ENCODE results near the gene NKAPL.

The NKAPL gene

DNA sequence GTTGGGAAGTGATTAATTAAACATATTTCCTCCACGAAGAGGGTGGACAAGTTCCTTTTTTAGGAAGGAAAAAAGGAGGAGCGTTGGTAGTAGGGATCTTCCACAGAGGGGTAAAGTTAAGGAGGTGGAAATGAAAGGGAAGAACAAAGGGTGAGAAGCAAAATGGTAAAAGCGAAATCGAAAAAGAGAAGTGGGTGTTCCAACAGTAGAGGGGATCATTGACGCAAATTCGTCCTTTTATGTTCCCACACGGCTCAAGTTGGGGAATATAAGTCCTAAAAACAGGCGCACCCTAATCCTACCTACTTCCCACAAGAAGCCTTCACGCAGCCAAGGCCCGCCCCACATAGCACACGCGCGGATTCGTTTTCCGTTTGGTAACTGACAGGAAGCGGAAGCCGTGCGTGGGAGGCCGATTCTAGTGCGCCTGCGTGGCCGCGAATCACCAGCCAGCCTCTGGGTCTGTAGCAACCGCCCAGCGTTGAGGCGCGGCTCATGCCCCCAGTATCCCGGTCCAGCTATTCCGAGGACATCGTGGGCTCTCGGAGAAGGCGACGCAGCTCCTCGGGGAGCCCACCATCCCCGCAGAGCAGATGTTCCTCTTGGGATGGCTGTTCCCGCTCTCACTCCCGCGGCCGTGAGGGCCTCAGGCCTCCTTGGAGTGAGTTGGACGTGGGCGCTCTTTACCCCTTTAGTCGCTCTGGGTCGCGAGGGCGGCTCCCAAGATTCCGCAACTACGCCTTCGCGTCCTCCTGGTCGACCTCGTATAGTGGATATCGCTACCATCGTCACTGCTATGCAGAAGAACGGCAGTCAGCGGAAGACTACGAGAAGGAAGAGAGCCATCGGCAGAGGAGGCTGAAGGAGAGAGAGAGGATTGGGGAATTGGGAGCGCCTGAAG lies at the start of gene NKAPL:
TSS of gene NKAPL (plus strand) at position 421 of the 901 bp plus-strand sequence. CDS start at position 496, 75 bp downstream.
- DNase-seq = no peak

GRCh38 chr6:28209753-28210535 lies 49.2 kb upstream of the NKAPL start:
- DNase-seq = no peak

DNA sequence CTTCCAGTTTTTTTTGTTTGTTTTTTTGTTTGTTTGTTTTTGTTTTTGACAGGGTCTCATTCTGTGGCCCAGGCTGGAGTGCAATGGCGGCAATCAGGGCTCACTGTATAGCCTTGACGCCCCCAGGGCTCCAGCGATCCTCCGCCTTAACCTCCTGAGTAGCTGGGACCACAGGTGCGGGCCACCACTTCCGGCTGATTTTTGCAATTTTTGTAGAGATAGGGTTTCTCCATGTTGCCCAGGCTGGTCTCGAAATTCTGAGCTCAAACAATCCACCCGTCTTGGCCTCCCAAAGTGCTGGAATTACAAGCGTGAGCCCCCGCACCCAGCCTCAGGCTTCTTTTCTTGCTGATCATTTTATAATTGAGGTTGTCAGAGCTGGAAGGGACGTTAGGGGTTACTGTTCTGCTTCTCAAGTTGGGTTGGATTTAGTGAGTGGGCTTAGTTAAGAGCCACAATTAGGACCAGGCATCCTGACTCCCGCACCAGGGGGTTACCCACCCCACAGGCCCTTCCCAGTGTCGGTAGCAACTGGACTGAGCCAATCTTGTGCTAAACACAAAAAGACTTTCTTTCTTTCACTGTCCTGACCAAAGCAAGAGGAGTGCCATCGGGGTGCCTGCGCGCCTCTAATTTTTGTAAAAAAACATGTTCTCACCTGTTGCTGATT lies 47.1 kb upstream of the NKAPL start:
- no peak for DNase-seq

DNA sequence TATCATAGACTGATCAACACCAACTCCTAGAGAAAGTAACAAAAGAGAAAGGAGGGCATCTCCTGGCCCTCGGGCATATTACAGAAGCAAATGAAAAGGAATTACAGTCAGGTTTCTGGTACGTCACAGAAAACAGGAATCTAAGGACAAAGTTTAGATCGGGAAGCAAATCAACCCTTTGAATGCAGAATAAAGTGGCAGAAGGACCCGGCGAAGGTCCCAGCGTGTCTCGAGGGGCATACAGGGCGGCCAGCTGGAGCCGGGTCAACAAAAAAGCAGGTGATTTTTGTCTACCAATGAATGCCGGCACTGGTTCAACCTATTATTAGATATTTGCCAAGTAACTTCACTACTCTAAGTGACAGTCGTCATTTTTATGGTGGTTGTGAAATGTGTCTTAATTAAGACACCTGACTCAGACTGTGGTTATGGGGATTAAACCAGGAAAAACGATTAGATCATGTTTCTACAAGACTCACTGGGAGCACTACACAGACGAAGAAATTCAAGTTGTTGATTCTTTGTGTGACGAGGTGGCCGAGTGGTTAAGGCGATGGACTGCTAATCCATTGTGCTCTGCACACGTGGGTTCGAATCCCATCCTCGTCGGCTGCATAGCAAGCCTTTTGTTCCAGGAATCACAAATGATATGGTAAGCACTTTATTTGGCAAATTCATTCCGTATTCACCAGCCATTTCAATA lies 46.4 kb upstream of the NKAPL start:
- DNase-seq = no peak

DNA sequence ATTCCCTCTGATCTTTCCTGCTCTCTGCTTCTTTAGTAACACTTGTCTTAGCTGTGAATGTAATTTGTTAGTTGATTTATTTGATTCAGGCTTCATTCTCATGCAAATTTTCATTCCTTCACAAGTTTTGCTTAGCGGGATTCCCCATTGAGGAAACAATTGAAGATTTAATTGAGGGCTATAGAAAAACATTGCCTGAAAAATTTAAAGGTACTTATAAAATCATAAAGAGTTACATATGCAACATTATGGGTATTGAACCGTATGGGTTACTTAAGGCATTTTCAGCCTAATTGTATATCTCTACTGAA lies 45.9 kb upstream of the NKAPL start:
- DNase-seq = no peak

DNA sequence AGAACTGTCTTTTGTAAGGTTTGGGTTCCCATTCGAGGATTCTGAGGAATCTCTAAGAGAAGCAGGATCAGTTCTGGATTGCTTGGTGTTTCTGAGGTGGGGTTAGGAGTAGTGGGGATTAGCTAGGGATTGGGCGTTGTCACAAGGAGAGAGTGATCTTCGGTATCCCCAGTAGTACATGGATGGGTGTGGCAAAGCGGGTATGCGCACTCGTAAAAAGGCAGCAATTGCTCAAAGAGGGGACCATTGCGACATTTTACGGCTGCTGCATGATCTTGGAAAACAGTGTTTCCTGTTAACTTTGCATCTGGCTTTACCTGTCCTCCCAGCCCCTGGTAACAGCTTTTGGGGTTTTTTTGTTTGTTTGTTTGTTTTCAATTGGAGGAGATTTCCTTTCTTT lies 43.7 kb upstream of the NKAPL start:
- DNase-seq = no peak

DNA sequence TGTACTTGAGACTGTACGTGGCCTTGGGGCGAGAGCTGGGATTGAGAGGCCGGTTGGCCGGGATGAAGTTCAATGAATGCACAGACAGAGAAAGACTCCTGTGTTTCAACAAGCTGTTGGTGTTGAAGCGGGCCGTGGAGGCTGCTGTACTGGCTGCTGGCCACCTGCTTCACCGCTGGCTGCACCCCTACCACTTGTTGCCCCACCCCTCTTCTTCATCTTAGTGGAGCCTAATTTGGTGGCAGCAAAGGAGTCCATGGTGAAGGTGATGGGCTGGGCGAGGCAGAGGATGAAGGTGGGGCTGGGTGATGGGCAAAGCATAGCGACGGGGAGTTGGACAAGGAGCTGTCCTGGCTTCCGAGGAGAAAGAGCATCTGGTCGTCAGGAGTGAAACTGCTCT lies 41.2 kb upstream of the NKAPL start:
- no peak for DNase-seq

DNA sequence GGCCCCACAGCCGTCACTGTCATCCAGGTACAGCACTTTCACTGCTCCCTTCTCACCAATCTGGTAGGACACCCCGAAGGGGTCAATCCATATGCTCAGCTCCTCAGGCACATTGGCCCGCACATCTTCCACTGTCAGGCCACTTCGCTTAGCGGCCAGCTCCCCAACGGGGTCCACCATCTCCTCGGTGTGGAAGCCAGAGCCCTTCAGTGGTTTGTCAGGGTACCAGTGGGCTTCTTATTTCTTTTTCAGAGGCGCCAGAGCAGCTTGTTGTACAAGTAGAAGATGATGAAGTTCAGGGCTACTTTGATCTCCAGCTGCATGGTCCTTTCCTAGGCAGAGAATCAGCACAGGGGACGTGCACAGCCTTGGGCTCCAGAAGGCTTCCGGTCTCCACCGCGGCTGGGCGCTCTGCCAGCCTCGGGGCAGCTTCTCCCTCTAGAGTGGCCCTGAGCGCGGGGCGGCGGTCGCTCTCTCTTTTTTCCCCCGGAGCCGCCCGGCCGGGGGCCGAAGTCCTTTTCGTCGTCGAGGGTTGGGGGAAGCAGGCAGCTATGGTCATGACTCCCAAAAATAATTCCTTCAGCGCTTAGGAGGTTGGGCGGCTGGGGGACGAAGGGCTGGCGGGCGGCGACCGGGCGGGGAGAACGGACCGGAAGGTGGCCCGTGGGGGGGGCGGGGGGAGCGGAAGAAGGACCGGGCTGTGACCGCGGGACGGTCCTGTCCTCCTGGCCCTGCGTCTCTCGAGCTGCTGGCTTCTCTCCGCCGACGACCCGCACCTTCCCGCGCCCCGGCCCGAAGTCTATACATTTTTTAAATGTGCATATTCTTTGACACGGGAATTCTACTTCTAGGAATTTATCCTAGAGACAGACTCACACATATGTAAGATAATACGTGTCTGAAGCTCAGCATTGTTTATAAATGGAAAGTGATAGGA lies 40.5 kb upstream of the NKAPL start:
- DNase-seq = no peak

DNA sequence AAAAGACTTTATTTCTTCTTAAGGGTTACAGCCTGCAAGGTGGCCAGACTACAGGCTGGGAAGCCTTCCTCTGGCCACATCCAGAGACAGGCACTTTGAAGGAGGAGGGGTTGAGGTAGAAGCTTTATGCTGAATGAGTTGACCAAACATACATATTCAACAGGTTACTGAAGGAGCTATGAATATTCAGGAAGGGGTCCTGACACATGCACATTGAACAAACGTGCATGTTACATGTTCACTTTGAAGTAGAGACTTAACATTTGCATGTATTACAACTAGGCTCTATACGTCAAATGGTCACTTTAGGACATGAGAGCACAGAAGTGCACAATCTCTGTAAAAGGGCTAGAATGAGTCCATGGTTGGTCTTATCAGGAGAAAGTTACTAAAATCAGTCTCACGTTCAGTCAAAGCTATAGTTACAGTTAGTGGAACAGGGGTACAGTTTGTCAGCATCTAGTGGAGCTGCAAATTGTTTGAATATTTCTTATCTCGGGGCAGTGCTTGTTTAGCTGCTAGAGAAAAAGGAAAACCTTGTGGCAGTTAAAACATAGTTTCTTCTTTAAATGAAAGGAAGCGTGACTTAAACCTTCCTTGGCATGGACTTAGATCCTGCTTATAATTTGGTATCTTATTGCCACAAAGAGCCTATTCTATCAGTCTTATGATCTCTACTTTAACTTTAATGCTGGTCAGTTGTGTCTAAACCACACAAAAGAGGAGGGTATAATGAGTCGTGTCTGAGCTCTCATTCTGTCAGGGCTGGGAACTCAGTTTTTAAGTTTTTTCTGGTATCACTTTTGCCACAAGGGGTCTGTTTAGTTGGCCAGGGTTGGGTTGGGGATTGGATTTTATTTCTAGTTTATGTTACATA lies 38.6 kb upstream of the NKAPL start:
- DNase-seq = no peak

DNA sequence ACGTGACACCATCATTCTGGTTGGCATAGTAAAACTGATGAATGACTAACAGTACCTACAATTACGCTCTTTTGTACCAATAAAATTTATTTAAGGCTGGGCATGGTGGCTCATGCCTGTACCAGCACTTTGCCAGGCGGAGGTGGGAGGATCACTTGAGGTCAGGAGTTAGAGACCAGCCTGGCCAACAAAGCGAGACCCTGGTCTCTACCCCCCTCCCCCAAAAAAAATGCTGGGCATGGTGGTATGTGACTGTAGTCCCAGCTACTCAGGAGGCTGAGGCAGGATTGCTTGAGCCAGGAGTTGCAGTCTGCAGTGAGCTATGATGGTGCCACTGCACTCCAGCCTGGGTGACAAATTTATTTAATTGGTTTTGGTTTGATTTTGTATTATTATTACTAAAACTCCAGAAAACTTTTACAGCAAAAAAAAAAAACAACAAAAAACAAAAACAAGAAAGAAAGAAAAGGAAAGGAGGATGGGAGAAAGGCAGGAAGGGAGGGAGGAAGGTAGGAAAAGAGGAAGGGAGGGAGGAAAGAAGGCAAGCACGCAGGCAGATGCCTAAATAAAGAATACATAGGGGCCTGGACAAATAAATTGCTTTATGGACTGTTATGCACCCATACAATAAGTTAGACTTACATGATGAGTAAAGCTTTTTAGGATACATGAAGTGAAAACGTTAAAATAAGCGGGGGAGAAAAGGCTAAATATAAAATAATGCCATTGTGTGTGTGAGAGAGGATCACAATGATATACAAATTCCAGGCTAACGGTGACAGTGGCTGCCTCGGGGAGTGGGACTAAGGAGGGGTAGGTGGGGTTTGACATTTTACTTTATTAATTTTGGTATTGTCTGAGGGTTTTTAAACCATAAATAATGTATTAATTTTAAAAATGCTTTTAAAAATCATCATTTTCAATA lies 34.7 kb upstream of the NKAPL start:
- no peak for DNase-seq

DNA sequence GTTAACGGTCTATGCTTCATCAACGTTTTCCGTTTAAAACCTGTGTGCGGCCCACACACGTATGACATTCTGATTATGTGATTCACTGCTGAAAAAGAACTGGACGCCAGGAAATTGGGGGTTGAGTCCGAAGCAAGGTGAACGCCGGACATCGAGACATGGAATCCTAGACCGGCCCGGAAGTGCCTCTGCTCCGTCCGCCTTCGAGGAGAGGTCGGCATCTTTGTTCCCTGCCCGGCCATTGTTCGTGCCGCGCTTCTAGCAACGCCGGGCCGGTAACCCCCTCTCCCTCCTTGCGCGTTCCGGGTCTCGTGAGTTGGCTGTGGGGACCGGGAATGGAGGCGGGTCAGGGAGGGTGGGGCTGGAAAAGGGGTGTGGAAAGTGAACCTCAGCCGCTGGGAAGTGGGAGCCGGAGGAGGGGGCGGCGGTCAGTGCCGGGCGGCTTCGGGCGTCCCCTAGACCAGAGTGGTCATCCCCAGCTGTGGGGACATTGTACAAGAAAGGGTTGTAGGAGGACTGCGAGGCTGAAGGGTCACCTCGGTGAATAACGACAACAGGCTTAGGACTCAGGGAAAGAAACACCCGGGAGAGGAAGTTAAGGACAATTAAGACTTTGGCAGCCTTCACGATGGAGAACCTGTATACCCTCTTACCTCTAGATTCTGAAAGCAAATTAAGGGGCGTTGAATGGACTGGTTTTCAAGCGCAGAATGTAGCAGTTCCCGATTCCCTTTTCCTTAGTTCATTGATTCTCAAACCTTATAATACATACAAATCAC lies 33.9 kb upstream of the NKAPL start, which contains the start of gene ZSCAN9:
TSS of gene ZSCAN9 (plus strand) at position 220 of the 779 bp plus-strand sequence. CDS start 1,810 bp downstream, outside the sequence.
- DNase-seq = peak; percentile 33 to 57

DNA sequence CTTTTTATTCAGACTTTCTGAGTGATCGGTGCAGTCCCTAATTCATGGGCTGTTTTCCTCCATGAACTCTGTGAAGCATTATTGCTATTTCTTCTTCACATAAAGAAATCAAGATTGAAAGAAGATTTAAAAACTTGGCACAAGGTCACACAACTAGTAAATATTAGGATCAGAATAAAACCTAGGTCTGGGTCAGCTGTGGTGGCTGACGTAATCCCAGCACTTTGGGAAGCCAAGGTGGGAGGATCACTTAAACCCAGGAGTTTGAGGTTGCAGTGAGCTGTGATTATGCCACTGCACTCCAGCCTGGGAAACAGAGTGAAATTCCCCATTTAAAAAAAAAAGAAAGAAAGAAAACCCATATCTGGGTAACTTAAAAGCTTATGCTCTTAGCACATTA lies 32.6 kb upstream of the NKAPL start:
- no peak for DNase-seq

DNA sequence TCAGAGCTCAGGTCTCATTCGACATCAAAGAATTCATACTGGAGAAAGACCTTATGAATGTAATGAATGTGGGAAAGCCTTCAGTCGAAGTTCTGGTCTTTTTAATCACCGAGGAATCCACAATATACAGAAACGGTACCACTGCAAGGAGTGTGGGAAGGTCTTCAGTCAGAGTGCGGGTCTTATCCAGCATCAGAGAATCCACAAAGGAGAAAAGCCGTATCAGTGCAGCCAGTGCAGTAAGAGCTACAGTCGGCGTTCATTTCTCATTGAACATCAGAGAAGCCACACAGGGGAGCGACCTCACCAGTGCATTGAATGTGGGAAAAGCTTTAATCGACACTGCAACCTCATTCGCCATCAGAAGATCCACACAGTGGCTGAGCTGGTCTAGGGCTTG lies 26.3 kb upstream of the NKAPL start:
- no peak for DNase-seq

- no peak for DNase-seq
Observed at GRCh38 chr6:28235912-28236452, 23.1 kb upstream of the NKAPL start.

DNA sequence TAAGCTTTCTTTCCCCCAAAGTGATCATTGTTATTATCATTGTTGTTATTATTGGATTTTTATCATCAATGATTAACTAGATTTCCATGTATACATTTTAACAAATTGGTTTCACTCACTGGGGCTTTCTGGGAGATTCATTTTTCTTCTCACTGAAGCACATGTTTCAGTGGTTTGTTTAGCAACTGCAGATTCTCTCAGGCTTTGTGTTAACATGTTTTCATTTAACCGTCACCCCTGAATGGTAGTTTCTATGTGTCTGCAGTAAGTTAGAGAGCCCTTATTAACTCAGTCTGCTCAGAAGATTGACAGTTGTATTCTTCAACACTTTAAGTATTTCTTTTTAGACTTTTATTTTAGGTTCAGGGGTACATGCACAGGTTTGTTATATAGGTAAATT lies 19.5 kb upstream of the NKAPL start:
- no peak for DNase-seq

- no peak for DNase-seq
Observed at GRCh38 chr6:28240471-28240870, 18.6 kb upstream of the NKAPL start.

DNA sequence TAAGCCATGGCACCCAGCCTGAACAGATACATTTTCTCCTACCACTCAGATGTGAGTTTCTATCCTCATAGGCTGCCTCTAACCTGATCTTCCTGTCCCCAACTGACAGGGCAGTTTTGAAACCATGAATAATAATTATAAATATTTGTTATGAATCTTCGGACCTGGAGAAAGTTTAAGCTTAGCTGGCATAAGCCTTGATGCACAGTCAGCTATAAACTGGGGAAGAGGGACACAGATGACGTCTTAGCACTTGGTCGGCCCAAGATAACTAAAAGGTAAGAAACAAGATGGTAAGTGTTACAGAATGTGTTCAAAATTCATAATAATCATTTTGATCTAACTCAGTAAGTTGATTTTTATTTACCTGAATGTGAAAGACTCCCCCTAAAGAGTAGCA lies 15.2 kb upstream of the NKAPL start:
- DNase-seq = no peak

- no peak for DNase-seq
Observed at GRCh38 chr6:28245206-28245941, 13.7 kb upstream of the NKAPL start.
